CD8-positive, alpha-beta memory T cell (primary cell): ENCODE data around the gene VSTM5. TPM values are rescaled to one million over a fixed set of nuclear protein-coding genes. Genes with fewer than 3 reads are reported as not detected.
"Not testable (repeated sequence)": the region's sequence is repeated elsewhere in the genome, so short reads cannot be mapped to it uniquely, and the experiment has no call there.

Experiments used
- CTCF ChIA-PET: fragments of 350-600 bp; sonication (Branson Sonifier 250); formaldehyde crosslinking; loops from one replicate; lab custom pipeline; 2021; ENCODE audit warnings: antibody characterized with exemption; lab: Charles Lee
- POLR2A ChIA-PET: fragments of 350-600 bp; sonication (Branson Sonifier 250); formaldehyde crosslinking; loops from one replicate; lab custom pipeline; 2021; ENCODE audit warnings: antibody characterized with exemption; lab: Charles Lee
- DNase-seq, 5 donors: peaks; one replicate each; pipeline versions ENCODE4 v3.0.0 to v3.0.0-alpha.2; 2020 to 2022; ENCODE audit warnings: mixed read lengths in 1 of 5
- H3K27ac ChIP-seq: one replicate; pipeline ENCODE4 v1.7.0; 2013; ENCODE audit warnings: low read depth, mild to moderate bottlenecking, low read length, moderate library complexity
- H3K27me3 ChIP-seq: 2 replicates; pipeline ENCODE4 v1.7.0; 2013; ENCODE audit warnings: low read length, mild to moderate bottlenecking; ENCODE audit not compliant: insufficient read depth, poor library complexity, severe bottlenecking
- H3K36me3 ChIP-seq: 2 replicates; pipeline ENCODE4 v1.7.0; 2013; ENCODE audit warnings: mild to moderate bottlenecking, low read length, moderate library complexity; ENCODE audit not compliant: insufficient read depth
- H3K4me1 ChIP-seq: 2 replicates; pipeline ENCODE4 v1.7.0; 2013; ENCODE audit warnings: mild to moderate bottlenecking, low read length, moderate library complexity; ENCODE audit not compliant: insufficient read depth
- H3K4me3 ChIP-seq: 2 replicates; pipeline ENCODE4 v1.7.0; 2013; ENCODE audit warnings: mild to moderate bottlenecking, low read length
- H3K9me3 ChIP-seq: 2 replicates; pipeline ENCODE4 v1.7.0; 2013; ENCODE audit warnings: mild to moderate bottlenecking, low read length
- H3K27ac Mint-ChIP-seq, 8 donors: one replicate each; pipeline ENCODE4 v1.8.0; 2020 to 2021; ENCODE audit warnings: mixed read lengths in 8 of 8, mild to moderate bottlenecking in 6 of 8, inconsistent platforms in 3 of 8, moderate library complexity in 3 of 8
- H3K27me3 Mint-ChIP-seq, 2 donors: one replicate each; pipeline ENCODE4 v1.8.0; 2020 to 2021; ENCODE audit warnings: mixed read lengths in 2 of 2, mild to moderate bottlenecking in 1 of 2, moderate library complexity in 1 of 2
- H3K36me3 Mint-ChIP-seq, 3 donors: one replicate each; pipeline ENCODE4 v1.8.0; 2020 to 2021; ENCODE audit warnings: mixed read lengths in 3 of 3, inconsistent platforms in 1 of 3, mild to moderate bottlenecking in 1 of 3
- H3K4me1 Mint-ChIP-seq, 3 donors: one replicate each; pipeline ENCODE4 v1.8.0; 2020 to 2021; ENCODE audit warnings: mixed read lengths in 3 of 3, inconsistent platforms in 1 of 3, mild to moderate bottlenecking in 1 of 3
- H3K4me3 Mint-ChIP-seq, 7 donors: one replicate each; pipeline ENCODE4 v1.8.0; 2020 to 2021; ENCODE audit warnings: mixed read lengths in 7 of 7, mild to moderate bottlenecking in 6 of 7, moderate library complexity in 4 of 7, inconsistent platforms in 2 of 7
- H3K9me3 Mint-ChIP-seq, 5 donors: one replicate each; pipeline ENCODE4 v1.8.0; 2020 to 2022; ENCODE audit warnings: mixed read lengths in 5 of 5, mild to moderate bottlenecking in 3 of 5, moderate library complexity in 2 of 5, inconsistent platforms in 1 of 5
- polyA plus RNA-seq: library from polyadenylated mRNA; unstranded; fragments of 300-500 nt; fragmentation: Illumina TruSeq; gene quantifications from one replicate; pipeline ENCODE4 v1.2.3, GENCODE V29; 2021
- total RNA-seq, 2 experiments: library from RNA; stranded (reverse); gene quantifications; one replicate each; pipeline ENCODE4 v1.2.3, GENCODE V29; 2021

Gene VSTM5
- total and polyA plus RNA-seq, 3 experiments from 2014 or later, result not detected

- Histone ChIP-seq H3K4me1 (no peaks in the 10 kb centered on the region), H3K9me3 (no peaks in the 10 kb centered on the region), H3K36me3 (no peaks in the 10 kb centered on the region), H3K4me3 (no peak overlapping the region), H3K27me3 (no peaks in the 10 kb centered on the region), H3K27ac (no peak overlapping the region)
- no peaks in the 10 kb centered on the region for H3K9me3 Mint-ChIP-seq
- no peaks in the 10 kb centered on the region for H3K36me3 Mint-ChIP-seq
- H3K27ac Mint-ChIP-seq, result no peak overlapping the region
- H3K4me1 Mint-ChIP-seq, result no peaks in the 10 kb centered on the region
- CTCF ChIA-PET, result interaction anchor here (0.6 kb wide), 1 partner anchor 17 kb away, joined by 3 read pairs; no protein-coding TSS in a partner anchor
- H3K27me3 Mint-ChIP-seq, result peaks cover 3 to 7% of the 10 kb centered on the region in 2 donors
- POLR2A ChIA-PET, result no interaction called here
- H3K4me3 Mint-ChIP-seq, result no peak overlapping the region
- no peak for DNase-seq
Measured at GRCh38 chr11:93869830-93870229, 19.4 kb upstream of the VSTM5 start.

GRCh38 chr11:93868404-93868803, 18.0 kb upstream of the VSTM5 start:
- H3K4me1 Mint-ChIP-seq, H3K27me3 Mint-ChIP-seq, H3K4me3 ChIP-seq, H3K27me3 ChIP-seq, H3K9me3 Mint-ChIP-seq, H3K36me3 ChIP-seq, CTCF ChIA-PET, H3K27ac ChIP-seq, POLR2A ChIA-PET, DNase-seq, H3K27ac Mint-ChIP-seq, H3K4me3 Mint-ChIP-seq, H3K9me3 ChIP-seq, H3K4me1 ChIP-seq, H3K36me3 Mint-ChIP-seq: not testable (repeated sequence)

DNA sequence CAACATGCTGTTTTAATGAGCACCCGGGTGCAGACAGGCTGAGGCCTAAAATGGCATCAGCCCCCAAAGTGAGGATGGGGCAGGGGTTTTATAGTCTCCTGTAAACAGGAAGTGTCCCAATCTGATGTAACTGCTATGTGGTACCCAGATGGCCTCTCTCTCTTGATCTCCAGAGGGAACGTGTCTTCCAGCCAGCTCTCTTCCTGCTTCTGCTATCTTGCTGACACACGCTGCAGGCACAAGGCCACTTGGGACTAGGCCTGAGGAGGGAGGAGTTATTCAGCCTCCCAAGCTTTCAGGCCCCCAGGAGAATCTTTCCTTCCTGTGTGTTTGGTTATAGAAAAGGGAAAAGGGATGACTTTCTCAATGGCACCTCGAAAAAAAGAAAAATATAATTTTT, 11.4 kb upstream of the VSTM5 start:
- no peaks in the 10 kb centered on the region for H3K36me3 ChIP-seq
- H3K4me3 Mint-ChIP-seq, result no peak overlapping the region

DNA sequence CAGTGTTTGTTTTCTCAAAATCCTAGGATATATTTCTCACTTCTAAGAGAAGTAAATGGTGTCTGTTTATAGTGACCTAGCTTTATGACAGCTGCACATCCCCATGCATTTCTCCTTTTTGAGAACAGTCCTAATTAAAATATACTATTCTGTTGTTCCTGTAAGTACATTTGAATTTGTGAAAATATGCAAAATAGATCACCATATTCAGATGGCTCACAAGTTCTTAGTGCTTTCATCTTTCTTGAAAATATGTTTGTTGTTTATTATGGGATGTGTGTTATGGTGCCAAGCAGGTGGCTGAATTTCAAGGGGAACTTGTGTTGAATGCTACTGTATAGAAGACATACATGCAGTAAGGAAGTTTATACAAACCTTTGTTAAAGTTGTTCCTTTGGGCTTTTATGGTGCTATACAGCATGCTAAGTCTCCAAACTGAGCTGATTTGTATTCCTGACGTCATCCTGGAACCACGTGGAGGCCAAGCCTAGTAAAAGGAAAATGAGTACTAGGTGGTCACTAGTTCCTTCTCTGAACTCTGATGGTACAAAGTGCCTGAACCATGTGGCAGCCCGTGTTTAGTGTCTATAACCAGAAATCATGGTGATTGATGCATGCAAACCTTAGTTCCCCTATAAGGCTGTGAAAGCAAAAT, 7.8 kb upstream of the VSTM5 start:
- Mint-ChIP-seq H3K9me3 (no peaks in the 10 kb centered on the region), H3K27ac (no peak overlapping the region), H3K4me1 (no peaks in the 10 kb centered on the region), H3K36me3 (no peaks in the 10 kb centered on the region), H3K27me3 (peaks cover 4 to 7% of the 10 kb centered on the region in 2 donors), H3K4me3 (no peak overlapping the region)
- Histone ChIP-seq H3K27ac (no peak overlapping the region), H3K4me3 (no peak overlapping the region), H3K27me3 (no peaks in the 10 kb centered on the region), H3K9me3 (no peaks in the 10 kb centered on the region), H3K36me3 (no peaks in the 10 kb centered on the region), H3K4me1 (no peaks in the 10 kb centered on the region)
- CTCF ChIA-PET, result no interaction called here
- POLR2A ChIA-PET, result no interaction called here
- DNase-seq, result no peak

More for the DNA sequence above, 11.4 kb upstream of the VSTM5 start:
- Histone ChIP-seq H3K27me3 (no peaks in the 10 kb centered on the region), H3K4me1 (no peaks in the 10 kb centered on the region), H3K27ac (no peak overlapping the region), H3K9me3 (no peaks in the 10 kb centered on the region), H3K4me3 (no peak overlapping the region)
- Mint-ChIP-seq H3K4me1 (no peaks in the 10 kb centered on the region), H3K36me3 (no peaks in the 10 kb centered on the region), H3K27me3 (peaks cover 1 to 3% of the 10 kb centered on the region in 2 donors), H3K27ac (peak overlapping the region in 1 of 8 donors; percentile 17), H3K9me3 (no peaks in the 10 kb centered on the region)
- DNase-seq, result no peak
- CTCF ChIA-PET, result no interaction called here
- POLR2A ChIA-PET, result no interaction called here

DNA sequence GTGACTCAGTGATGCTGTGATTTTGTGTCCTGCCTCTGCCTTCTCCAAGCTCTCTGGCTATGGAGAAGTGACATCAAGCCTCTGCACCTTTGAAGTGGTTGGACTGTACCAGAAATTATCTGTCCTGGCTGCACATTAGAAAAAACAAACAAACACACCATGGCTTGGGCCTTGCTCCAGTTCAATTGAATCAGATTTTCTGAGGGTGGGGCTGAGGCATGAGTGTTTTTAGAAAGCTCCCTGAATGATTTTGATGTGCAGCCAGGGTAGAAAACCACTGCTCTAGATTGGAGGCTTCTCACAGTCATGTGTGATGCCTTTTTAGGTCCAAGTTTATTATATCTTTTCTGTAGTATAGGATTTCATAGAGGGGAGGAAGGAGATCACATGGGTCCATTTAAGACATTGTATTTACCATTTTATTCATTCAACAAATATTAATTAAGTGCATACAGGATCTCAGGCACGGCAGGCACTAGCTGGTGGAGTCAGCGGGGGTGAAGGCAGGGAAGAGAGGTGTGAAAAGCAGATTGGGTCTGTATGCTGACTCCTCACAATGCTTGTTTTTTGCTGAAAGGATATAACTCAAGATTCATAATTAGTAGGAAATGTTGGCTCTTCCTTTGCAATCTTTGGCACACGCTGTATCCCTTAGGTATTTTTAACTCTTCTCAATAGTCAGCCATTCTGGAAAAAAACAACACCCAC, 7.1 kb upstream of the VSTM5 start:
- H3K4me3 ChIP-seq, result no peak overlapping the region
- DNase-seq, result no peak
- H3K27ac Mint-ChIP-seq, result no peak overlapping the region
- H3K9me3 Mint-ChIP-seq, result no peaks in the 10 kb centered on the region
- peaks cover 4 to 10% of the 10 kb centered on the region in 2 donors for H3K27me3 Mint-ChIP-seq
- H3K4me1 ChIP-seq, result no peaks in the 10 kb centered on the region
- H3K36me3 Mint-ChIP-seq, result no peaks in the 10 kb centered on the region
- no peaks in the 10 kb centered on the region for H3K4me1 Mint-ChIP-seq
- no peak overlapping the region for H3K4me3 Mint-ChIP-seq
- no peak overlapping the region for H3K27ac ChIP-seq
- H3K36me3 ChIP-seq, result no peaks in the 10 kb centered on the region
- ChIA-PET POLR2A (no interaction called here), CTCF (no interaction called here)
- H3K27me3 ChIP-seq, result no peaks in the 10 kb centered on the region
- no peaks in the 10 kb centered on the region for H3K9me3 ChIP-seq

DNA sequence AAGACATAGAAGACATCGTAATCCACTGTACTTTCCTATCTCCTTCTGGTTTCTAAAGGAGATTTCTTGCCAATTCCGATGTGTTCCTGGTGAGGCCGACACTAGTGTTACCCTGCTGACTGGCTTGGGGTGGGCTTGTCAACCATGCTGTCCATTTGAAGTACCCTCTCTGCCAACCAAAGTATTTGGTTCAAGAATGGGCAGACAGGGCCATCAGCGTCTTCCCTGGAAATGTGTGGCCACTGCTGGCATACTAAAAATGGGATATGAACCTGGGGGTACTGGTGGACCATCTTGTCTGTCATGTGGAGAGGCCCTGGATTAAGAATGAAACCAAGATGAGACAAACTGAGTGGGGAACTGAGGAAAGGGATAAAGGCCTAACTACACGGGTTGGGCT, 1.8 kb upstream of the VSTM5 start:
- Mint-ChIP-seq H3K36me3 (peaks cover 0 to 4% (median 0%) of the 10 kb centered on the region in 3 donors), H3K9me3 (no peaks in the 10 kb centered on the region), H3K27ac (no peak overlapping the region), H3K27me3 (peaks cover 30 to 38% of the 10 kb centered on the region in 2 donors), H3K4me3 (no peak overlapping the region), H3K4me1 (peaks cover 0 to 5% (median 3%) of the 10 kb centered on the region in 3 donors)
- ChIA-PET POLR2A (no interaction called here), CTCF (no interaction called here)
- Histone ChIP-seq H3K4me3 (no peak overlapping the region), H3K27me3 (peaks cover 4% of the 10 kb centered on the region), H3K27ac (no peak overlapping the region), H3K36me3 (no peaks in the 10 kb centered on the region), H3K9me3 (no peaks in the 10 kb centered on the region), H3K4me1 (no peaks in the 10 kb centered on the region)
- DNase-seq, result no peak

GRCh38 chr11:93849751-93850593, 446 bp downstream of the VSTM5 start:
- peak overlapping the region in 1 of 7 donors; percentile 19 for H3K4me3 Mint-ChIP-seq
- no peaks in the 10 kb centered on the region for H3K36me3 ChIP-seq
- DNase-seq, result no peak
- H3K9me3 ChIP-seq, result no peaks in the 10 kb centered on the region
- H3K27me3 Mint-ChIP-seq, result peaks cover 24 to 34% of the 10 kb centered on the region in 2 donors
- POLR2A ChIA-PET, result no interaction called here
- no peak overlapping the region for H3K4me3 ChIP-seq
- no peaks in the 10 kb centered on the region for H3K9me3 Mint-ChIP-seq
- no peak overlapping the region for H3K27ac Mint-ChIP-seq
- peaks cover 4% of the 10 kb centered on the region for H3K27me3 ChIP-seq
- H3K36me3 Mint-ChIP-seq, result peaks cover 0 to 4% (median 0%) of the 10 kb centered on the region in 3 donors
- peaks cover 0 to 5% (median 3%) of the 10 kb centered on the region in 3 donors for H3K4me1 Mint-ChIP-seq
- CTCF ChIA-PET, result no interaction called here
- H3K27ac ChIP-seq, result no peak overlapping the region
- H3K4me1 ChIP-seq, result no peaks in the 10 kb centered on the region

- peaks cover 0 to 4% (median 0%) of the 10 kb centered on the region in 3 donors for H3K36me3 Mint-ChIP-seq
- peaks cover 0 to 5% (median 3%) of the 10 kb centered on the region in 3 donors for H3K4me1 Mint-ChIP-seq
- DNase-seq, result no peak
- Histone ChIP-seq H3K9me3 (no peaks in the 10 kb centered on the region), H3K4me1 (no peaks in the 10 kb centered on the region), H3K27me3 (peaks cover 4% of the 10 kb centered on the region), H3K36me3 (no peaks in the 10 kb centered on the region), H3K4me3 (no peak overlapping the region), H3K27ac (no peak overlapping the region)
- H3K4me3 Mint-ChIP-seq, result peak overlapping the region in 2 of 7 donors; percentile 9 to 19
- CTCF ChIA-PET, result no interaction called here
- H3K27ac Mint-ChIP-seq, result no peak overlapping the region
- POLR2A ChIA-PET, result no interaction called here
- H3K27me3 Mint-ChIP-seq, result peaks cover 24 to 34% of the 10 kb centered on the region in 2 donors
- no peaks in the 10 kb centered on the region for H3K9me3 Mint-ChIP-seq
Measured at GRCh38 chr11:93849201-93849600, 1.2 kb downstream of the VSTM5 start.
